HEK293 (cell line): ENCODE measurements around the gene MOGAT2.

Experiments
- CTCF ChIA-PET: fragments of 350-600 bp; formaldehyde crosslinking; extraction: SDS; loops from one replicate; lab custom pipeline; 2021; ENCODE audit warnings: antibody characterized with exemption; lab: Yijun Ruan, JAX
- POLR2A ChIA-PET: fragments of 300-600 bp; formaldehyde crosslinking; extraction: SDS; loops from one replicate; lab custom pipeline; 2020; ENCODE audit warnings: antibody characterized with exemption, inconsistent platforms; lab: Yijun Ruan, JAX
- H3K27ac ChIP-seq: fragments of 200-500 bp; sonication (Bioruptor generic); 2 replicates; pipeline ENCODE4 v1.5.1; 2014; ENCODE audit warnings: low read depth, low read length, control low read depth, inconsistent platforms; ENCODE audit errors: extremely low read depth
- H3K36me3 ChIP-seq, 2 experiments: fragments of 200-500 bp in 1 of 2; sonication (Bioruptor generic) in 1 of 2; 1 replicate in 1 of 2; 2 replicates in 1 of 2; pipeline ENCODE4 v1.5.1; 2014 to 2017; ENCODE audit warnings: inconsistent platforms in 2 of 2, low read length in 2 of 2; ENCODE audit not compliant: control insufficient read depth in 2 of 2, insufficient read depth in 1 of 2
- H3K4me1 ChIP-seq: fragments of 200-500 bp; sonication (Bioruptor generic); 2 replicates; pipeline ENCODE4 v1.5.1; 2014; ENCODE audit warnings: mild to moderate bottlenecking, low read length, inconsistent platforms; ENCODE audit not compliant: control insufficient read depth, insufficient read depth
- H3K4me3 ChIP-seq: 2 replicates; pipeline ENCODE4 v1.5.1; 2011; ENCODE audit warnings: low read depth, mild to moderate bottlenecking, control low read depth, low read length, moderate library complexity
- H3K9me3 ChIP-seq: fragments of 200-500 bp; sonication (Bioruptor generic); 2 replicates; pipeline ENCODE4 v1.5.1; 2014; ENCODE audit warnings: low read depth, low read length, inconsistent platforms; ENCODE audit not compliant: control insufficient read depth, insufficient read depth
- MEIS1 ChIP-seq: sonication (generic); formaldehyde crosslinking; IDR thresholded peaks from 2 replicates; pipeline ENCODE4 v1.8.1; 2022; ENCODE audit warnings: missing genetic modification reagents, mild to moderate bottlenecking, borderline replicate concordance
- RBAK ChIP-seq: fragments of 450-650 bp; formaldehyde crosslinking; IDR thresholded peaks from 2 replicates; pipeline ENCODE4 v1.5.1; 2016; ENCODE audit warnings: missing biosample characterization, missing genetic modification characterization
- SCRT1 ChIP-seq: fragments of 450-650 bp; formaldehyde crosslinking; IDR thresholded peaks from 2 replicates; pipeline ENCODE4 v1.5.1; 2016; ENCODE audit warnings: missing biosample characterization, missing genetic modification characterization, borderline replicate concordance
- TRIM28 ChIP-seq: IDR thresholded peaks from 2 replicates; pipeline ENCODE4 v1.6.1; 2011; ENCODE audit warnings: low read length, control low read depth, borderline replicate concordance
- ZBTB8A ChIP-seq: fragments of 450-650 bp; formaldehyde crosslinking; IDR thresholded peaks from 2 replicates; pipeline ENCODE4 v1.5.1; 2016; ENCODE audit warnings: missing biosample characterization, missing genetic modification characterization
- ZFHX2 ChIP-seq: fragments of 450-650 bp; formaldehyde crosslinking; conservative IDR thresholded peaks from 2 replicates; pipeline ENCODE4 v1.5.1; 2016; ENCODE audit warnings: missing biosample characterization, missing genetic modification characterization
- ZFP3 ChIP-seq: fragments of 450-650 bp; formaldehyde crosslinking; IDR thresholded peaks from 2 replicates; pipeline ENCODE4 v1.5.1; 2016; ENCODE audit warnings: low read depth, missing biosample characterization, missing genetic modification characterization
- ZFP41 ChIP-seq: fragments of 450-650 bp; formaldehyde crosslinking; IDR thresholded peaks from 2 replicates; pipeline ENCODE4 v1.5.1; 2016; ENCODE audit warnings: missing biosample characterization, missing genetic modification characterization, borderline replicate concordance
- ZNF10 ChIP-seq: fragments of 450-650 bp; formaldehyde crosslinking; IDR thresholded peaks from 2 replicates; pipeline ENCODE4 v1.5.1; 2017; ENCODE audit warnings: missing biosample characterization, missing genetic modification characterization
- ZNF140 ChIP-seq: fragments of 450-650 bp; formaldehyde crosslinking; IDR thresholded peaks from 2 replicates; pipeline ENCODE4 v1.5.1; 2016; ENCODE audit warnings: missing biosample characterization, missing genetic modification characterization
- ZNF2 ChIP-seq: fragments of 450-650 bp; formaldehyde crosslinking; IDR thresholded peaks from 2 replicates; pipeline ENCODE4 v1.5.1; 2016; ENCODE audit warnings: missing biosample characterization, missing genetic modification characterization
- ZNF274 ChIP-seq, 2 experiments: fragments of 200-500 bp in 1 of 2; fragments of 450-650 bp in 1 of 2; sonication (Bioruptor generic) in 1 of 2; formaldehyde crosslinking in 1 of 2; IDR thresholded peaks; 2 replicates each; pipeline versions ENCODE4 v1.5.1 to v1.6.1; 2014 to 2016; ENCODE audit warnings: borderline replicate concordance in 1 of 2, inconsistent platforms in 1 of 2, low read length in 1 of 2, missing biosample characterization in 1 of 2, missing genetic modification characterization in 1 of 2
- ZNF324 ChIP-seq: fragments of 450-650 bp; formaldehyde crosslinking; IDR thresholded peaks from 2 replicates; pipeline ENCODE4 v1.5.1; 2016; ENCODE audit warnings: missing biosample characterization, missing genetic modification characterization
- ZNF394 ChIP-seq: fragments of 450-650 bp; formaldehyde crosslinking; IDR thresholded peaks from 2 replicates; pipeline ENCODE4 v1.5.1; 2016; ENCODE audit warnings: missing biosample characterization, missing genetic modification characterization, mild to moderate bottlenecking, moderate library complexity, borderline replicate concordance
- ZNF426 ChIP-seq: fragments of 450-650 bp; formaldehyde crosslinking; IDR thresholded peaks from 2 replicates; pipeline ENCODE4 v1.5.1; 2017; ENCODE audit warnings: missing biosample characterization, missing genetic modification characterization, mild to moderate bottlenecking, inconsistent platforms, moderate library complexity
- ZNF704 ChIP-seq: fragments of 450-650 bp; formaldehyde crosslinking; IDR thresholded peaks from 2 replicates; pipeline ENCODE4 v1.5.1; 2016; ENCODE audit warnings: missing biosample characterization, missing genetic modification characterization
- ZNF768 ChIP-seq: fragments of 450-650 bp; formaldehyde crosslinking; IDR thresholded peaks from 2 replicates; pipeline ENCODE4 v1.5.1; 2018; ENCODE audit warnings: missing biosample characterization, mild to moderate bottlenecking, missing genetic modification characterization
- ZNF791 ChIP-seq: fragments of 450-650 bp; formaldehyde crosslinking; IDR thresholded peaks from 2 replicates; pipeline ENCODE4 v1.5.1; 2016; ENCODE audit warnings: missing biosample characterization, missing genetic modification characterization
- ZSCAN23 ChIP-seq: fragments of 450-650 bp; formaldehyde crosslinking; IDR thresholded peaks from 2 replicates; pipeline ENCODE4 v1.5.1; 2016; ENCODE audit warnings: missing biosample characterization, missing genetic modification characterization

The MOGAT2 gene

DNA sequence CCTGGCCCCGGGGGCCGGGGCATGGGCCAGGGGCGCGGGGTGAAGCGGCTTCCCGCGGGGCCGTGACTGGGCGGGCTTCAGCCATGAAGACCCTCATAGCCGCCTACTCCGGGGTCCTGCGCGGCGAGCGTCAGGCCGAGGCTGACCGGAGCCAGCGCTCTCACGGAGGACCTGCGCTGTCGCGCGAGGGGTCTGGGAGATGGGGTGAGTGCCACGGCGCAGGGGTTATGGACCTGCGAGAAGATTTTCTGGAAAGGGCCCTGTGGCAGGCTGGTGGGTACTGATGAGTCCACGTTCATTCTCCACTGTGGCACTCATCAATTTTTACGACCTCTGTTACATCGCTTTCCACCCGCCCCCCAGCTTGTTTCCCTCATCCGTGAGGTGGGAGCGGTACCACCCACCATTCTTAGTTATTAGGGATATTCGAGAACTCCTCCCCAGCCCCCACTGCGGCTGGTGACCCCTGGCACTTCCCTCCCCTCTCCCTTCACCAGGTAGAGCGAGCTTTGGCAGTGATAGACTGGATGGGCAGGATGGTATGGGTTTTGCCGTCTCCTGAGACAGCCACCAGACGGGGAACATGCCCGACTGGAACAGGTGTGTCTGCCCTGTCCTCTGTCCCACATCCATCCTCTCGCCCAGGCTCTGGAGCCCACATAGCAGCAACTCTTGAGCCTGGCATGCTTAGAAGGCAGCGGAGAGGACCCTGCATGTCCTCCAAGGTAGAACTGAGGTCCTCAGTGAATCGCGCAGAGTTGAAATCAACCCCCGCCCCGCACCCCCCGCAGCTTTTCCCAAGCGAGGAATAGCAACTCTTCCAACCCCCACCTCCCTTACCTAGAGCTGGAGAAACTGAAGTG is 51.5 kb downstream of the MOGAT2 start:
- H3K27ac ChIP-seq = peak overlapping the region; percentile 48; the same call in 1 of the 2 replicates
- ChIA-PET POLR2A (interaction anchor here (0.7 kb wide), 1 partner anchor 46 kb away, joined by 3 read pairs; no protein-coding TSS in a partner anchor), CTCF (interaction anchor here (0.6 to 1.0 kb wide), 2 partner anchors 34 to 407 kb away, joined by 3 to 5 read pairs; no protein-coding TSS in a partner anchor)
- TF ChIP-seq ZNF324 (tag by site-specific recombination) = no peak
- TF ChIP-seq ZFHX2 (tag by site-specific recombination) = 0 out of 2 replicates have a peak, but pooled peaks have one; percentile 9
- H3K4me3 ChIP-seq = peak overlapping the region; percentile 4; the same call in 1 of the 2 replicates
- no peaks in the 10 kb centered on the region for H3K36me3 ChIP-seq
- H3K4me1 ChIP-seq = no peaks in the 10 kb centered on the region
- no peaks in the 10 kb centered on the region for H3K9me3 ChIP-seq

- no peaks in the 10 kb centered on the region for H3K4me1 ChIP-seq
- no peak overlapping the region for H3K4me3 ChIP-seq
- POLR2A ChIA-PET = interaction anchor here (0.7 kb wide), 1 partner anchor 47 kb away, joined by 3 read pairs; no protein-coding TSS in a partner anchor
Measured at GRCh38 chr11:75770102-75770501, 52.5 kb downstream of the MOGAT2 start.

GRCh38 chr11:75771646-75772410 is 54.2 kb downstream of the MOGAT2 start:
- Histone ChIP-seq H3K4me1 (no peaks in the 10 kb centered on the region), H3K27ac (no peak overlapping the region), H3K9me3 (no peaks in the 10 kb centered on the region), H3K36me3 (no peaks in the 10 kb centered on the region), H3K4me3 (no peak overlapping the region)
- ChIA-PET POLR2A (no interaction called here), CTCF (interaction anchor here (1.0 kb wide), 1 partner anchor 66 kb away, joined by 3 read pairs; no protein-coding TSS in a partner anchor)
- TF ChIP-seq ZNF394 (tag by site-specific recombination) = no peak
- TF ChIP-seq ZNF768 = no peak
- TF ChIP-seq ZNF140 (tag by site-specific recombination) = no peak
- no peak for TF ChIP-seq ZNF704 (tag by site-specific recombination)
- TF ChIP-seq MEIS1 (CRISPR knock-in tag) = no peak
- no peak for TF ChIP-seq SCRT1 (tag by site-specific recombination)
- TF ChIP-seq ZNF274 (IDR thresholded peaks at IDR 0.05; ENCODE audit: low read length) = no peak
- no peak for TF ChIP-seq ZNF274 (tag by site-specific recombination; IDR thresholded peaks at IDR 0.05; ENCODE audit: borderline replicate concordance)
- no peak for TF ChIP-seq ZBTB8A (tag by site-specific recombination)
- no peak for TF ChIP-seq ZSCAN23 (tag by site-specific recombination)

More at GRCh38 chr11:75770102-75770501, 52.5 kb downstream of the MOGAT2 start:
- no peak for TF ChIP-seq ZFP41 (tag by site-specific recombination)
- no peak for TF ChIP-seq ZFP3 (tag by site-specific recombination)
- no peak for TF ChIP-seq ZNF791 (tag by site-specific recombination)
- TF ChIP-seq ZNF704 (tag by site-specific recombination) = no peak
- TF ChIP-seq ZNF10 = no peak
- TF ChIP-seq ZNF426 (tag by site-specific recombination) = no peak
- TF ChIP-seq TRIM28 = no peak
- no peak for TF ChIP-seq ZNF2 (tag by site-specific recombination)
- TF ChIP-seq RBAK = no peak
- H3K27ac ChIP-seq = no peak overlapping the region
- CTCF ChIA-PET = interaction anchor here (0.6 to 1.0 kb wide), 3 partner anchors 8 to 408 kb away, joined by 3 to 5 read pairs (median 3); no protein-coding TSS in a partner anchor
- no peaks in the 10 kb centered on the region for H3K36me3 ChIP-seq
- H3K9me3 ChIP-seq = no peaks in the 10 kb centered on the region
